SK-N-MC (cell line): Measurements from ENCODE around the gene AFF3.
"Not testable (repeated sequence)": the region's sequence is repeated elsewhere in the genome, so short reads cannot be mapped to it uniquely, and the experiment has no call there.

Source experiments
- EZH2 ChIP-seq: fragments of 200-600 bp; sonication (generic); IDR thresholded peaks from one replicate; pipeline ENCODE4 v1.6.1; 2017; ENCODE audit warnings: antibody characterized with exemption
- FOXP2 ChIP-seq: optimal IDR thresholded peaks from 2 replicates; pipeline ENCODE3; 2011; ENCODE audit warnings: mild to moderate bottlenecking, moderate library complexity; ENCODE audit not compliant: insufficient read depth; ENCODE audit errors: extremely low read length, control extremely low read depth
- POLR2AphosphoS5 ChIP-seq: IDR thresholded peaks from 2 replicates; pipeline ENCODE4 v1.6.1; 2012; ENCODE audit warnings: mild to moderate bottlenecking, low read depth, low read length, borderline replicate concordance

DNA sequence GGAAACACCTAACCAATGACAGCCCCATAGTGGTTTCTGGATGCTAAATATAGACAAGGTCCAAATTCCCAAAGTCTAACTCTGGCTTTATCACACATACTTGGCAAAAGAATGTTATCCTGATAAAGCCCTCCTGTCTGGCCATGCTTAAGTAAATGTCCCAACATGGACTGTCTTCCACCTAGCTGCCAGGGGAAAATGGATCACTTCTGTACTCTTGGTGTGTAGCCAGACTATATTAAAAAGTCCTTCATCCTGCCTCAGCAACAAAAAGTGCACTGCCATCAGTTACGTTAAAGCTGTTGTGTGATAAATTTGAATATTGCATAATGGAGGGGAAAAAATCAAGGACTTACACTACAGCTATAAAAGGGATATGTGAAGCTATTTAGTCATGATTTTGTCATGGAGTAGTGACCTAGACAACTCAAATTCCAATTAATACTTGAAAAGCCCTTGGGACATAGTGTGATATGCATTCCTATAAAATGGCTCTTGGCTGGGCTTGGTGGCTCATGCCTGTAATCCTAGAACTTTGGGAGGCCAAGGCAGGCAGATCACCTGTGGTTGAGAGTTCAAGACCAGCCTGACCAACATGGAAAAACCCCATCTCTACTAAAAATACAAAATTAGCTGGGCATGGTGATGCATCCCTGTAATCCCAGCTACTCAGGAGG, 60.0 kb downstream of the AFF3 start:
- TF ChIP-seq POLR2AphosphoS5, EZH2, FOXP2: not testable (repeated sequence)
